Fibroblast of skin of abdomen (primary cell): ENCODE measurements around the gene SORCS2.

ENCODE experiments used
- DNase-seq: peaks from one replicate; pipeline ENCODE4 v3.0.0-alpha.2; 2013

The SORCS2 gene

GRCh38 chr4:7739918-7740865 is 547.9 kb downstream of the SORCS2 start:
- DNase-seq = no peak

DNA sequence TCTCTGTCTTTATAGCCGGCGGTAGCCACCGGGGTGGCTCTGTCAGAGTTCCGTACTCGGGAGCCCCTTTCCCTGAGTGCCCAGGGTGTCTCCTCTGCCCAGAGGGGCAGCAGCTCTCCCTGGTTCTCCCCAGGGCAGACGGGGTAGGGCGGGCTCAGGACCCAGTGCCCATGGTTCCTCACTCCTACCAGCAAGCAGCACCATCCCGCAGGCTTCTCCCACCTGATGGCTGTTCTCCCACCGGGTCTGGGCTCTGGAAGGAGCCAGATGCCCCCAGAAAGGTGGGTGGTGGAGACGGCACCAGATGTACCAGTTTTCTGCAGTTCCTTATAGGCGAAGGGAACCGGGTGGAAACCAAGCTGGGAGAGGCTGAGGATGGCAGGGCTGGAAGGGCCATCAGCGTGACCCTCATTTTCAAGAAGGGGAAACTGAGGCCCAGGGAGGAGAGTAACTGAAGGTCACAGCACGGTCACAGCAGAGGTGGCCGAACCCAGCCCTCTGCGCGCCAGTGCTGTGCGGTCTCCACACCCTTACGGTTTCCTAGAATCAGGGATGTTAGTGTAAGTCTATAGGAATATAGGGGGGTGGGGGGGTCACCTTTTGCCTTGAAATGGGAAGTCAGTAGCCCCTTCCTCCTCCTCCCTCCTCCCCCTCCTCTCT is 548.7 kb downstream of the SORCS2 start:
- DNase-seq = no peak

GRCh38 chr4:7741946-7742806 is 549.8 kb downstream of the SORCS2 start:
- DNase-seq = no peak

DNA sequence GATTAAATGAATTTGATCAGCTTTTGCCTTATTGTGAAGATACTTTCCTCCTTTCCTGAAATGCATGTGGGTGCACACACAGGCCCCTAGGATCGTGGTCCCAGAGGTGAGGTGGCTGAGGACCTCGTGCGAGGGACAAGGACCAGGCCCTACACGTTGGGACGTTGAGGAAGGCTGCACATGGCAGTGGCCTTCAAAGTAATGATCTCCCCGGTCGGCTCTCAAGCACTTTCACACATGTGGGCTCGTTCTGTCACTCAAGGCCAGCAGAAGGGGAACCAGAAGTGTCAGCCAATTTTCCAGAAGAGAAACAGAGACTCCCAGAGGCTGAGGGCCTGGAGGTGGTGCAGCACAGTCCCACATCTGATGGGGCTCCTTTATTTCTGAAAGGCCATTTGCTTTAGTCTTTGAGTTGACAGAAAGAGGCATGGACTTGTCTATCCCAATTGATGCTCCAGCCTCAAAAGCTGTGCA is 550.5 kb downstream of the SORCS2 start:
- no peak for DNase-seq

DNA sequence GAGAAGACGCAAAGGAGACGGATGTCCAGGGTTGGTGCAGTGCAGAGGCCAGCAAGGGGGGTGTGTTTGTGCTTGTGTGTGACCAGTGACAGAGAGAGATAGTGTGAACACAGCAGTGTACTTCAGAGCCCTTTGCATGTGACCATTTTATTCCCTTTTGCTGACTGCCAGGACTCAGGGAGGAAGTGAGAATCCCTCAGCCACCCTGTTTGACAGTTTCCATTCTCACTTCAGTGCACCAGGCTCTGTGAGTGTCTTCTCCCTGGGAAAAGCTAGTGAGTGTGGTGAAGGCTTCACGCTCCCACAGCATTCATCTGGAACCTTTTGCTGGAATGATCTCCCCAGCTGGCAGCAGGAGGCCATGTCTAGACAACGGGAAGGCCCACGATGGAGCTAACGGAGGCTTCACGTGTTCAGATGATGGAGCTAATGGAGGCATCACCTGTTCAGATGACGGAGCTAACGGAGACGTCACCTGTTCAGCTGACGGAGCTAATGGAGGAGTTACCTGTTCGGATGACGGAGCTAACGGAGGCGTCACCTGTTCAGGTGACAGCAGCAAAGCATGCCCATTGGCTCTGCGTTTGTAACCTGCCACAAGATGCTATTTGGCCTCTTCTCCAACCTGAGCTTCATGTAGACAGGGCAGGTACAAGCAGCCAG is 551.9 kb downstream of the SORCS2 start:
- DNase-seq = no peak

DNA sequence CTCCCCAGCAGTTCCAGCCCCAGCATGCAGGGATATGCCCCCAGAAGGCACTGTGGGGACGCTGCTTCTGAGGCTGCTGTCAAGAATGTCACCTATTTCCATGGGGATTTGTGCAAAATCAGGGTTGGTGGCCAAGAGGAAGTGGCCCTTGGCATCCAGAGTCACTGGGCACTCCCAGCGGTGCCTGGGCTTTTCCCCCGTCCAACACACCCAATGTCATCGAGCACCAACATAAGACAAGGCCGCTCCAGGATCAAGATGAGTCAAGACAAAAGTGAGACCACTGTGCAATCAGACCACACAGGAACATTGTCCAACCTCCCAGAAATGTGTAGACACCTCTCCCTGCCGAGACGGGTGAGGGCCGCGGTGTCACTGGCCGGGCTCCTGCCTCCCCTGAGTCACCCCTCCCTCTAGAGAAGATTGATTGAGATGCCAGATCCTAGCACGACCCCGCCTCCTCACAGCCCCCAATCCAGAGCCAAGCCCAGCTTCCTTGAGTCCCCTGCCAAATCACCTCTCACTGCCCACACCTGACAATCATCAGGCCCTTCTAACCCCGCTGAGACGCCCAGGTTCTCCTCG is 553.1 kb downstream of the SORCS2 start:
- no peak for DNase-seq

GRCh38 chr4:7746351-7747061 is 554.2 kb downstream of the SORCS2 start:
- DNase-seq = no peak

- DNase-seq = no peak
Measured at GRCh38 chr4:7747062-7747385, 554.7 kb downstream of the SORCS2 start.

DNA sequence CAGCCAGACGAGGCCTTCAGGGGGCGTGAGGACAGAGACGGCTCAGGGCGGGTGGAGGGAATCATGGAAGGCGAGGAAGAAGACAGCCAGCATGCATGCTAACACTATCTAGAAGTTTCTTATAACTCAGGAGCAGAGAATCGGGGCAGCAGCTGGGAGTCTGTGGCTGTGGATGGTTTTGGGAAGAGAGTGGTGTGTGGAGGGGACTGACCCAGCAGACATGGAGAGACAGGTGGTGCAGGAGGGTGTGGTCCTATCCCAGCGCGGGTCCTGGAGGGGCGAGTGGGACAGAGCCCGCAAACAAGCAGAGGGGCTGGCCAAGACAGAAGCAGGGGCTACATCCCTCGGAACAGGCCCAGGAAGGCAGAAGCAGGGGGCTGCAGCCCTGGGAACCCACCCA is 555.2 kb downstream of the SORCS2 start:
- no peak for DNase-seq

- DNase-seq = no peak
Measured at GRCh38 chr4:7750523-7750922, 558.2 kb downstream of the SORCS2 start.

- DNase-seq = no peak
Measured at GRCh38 chr4:7750972-7751371, 558.6 kb downstream of the SORCS2 start.

- DNase-seq = no peak
Measured at GRCh38 chr4:7752649-7753048, 560.3 kb downstream of the SORCS2 start.

DNA sequence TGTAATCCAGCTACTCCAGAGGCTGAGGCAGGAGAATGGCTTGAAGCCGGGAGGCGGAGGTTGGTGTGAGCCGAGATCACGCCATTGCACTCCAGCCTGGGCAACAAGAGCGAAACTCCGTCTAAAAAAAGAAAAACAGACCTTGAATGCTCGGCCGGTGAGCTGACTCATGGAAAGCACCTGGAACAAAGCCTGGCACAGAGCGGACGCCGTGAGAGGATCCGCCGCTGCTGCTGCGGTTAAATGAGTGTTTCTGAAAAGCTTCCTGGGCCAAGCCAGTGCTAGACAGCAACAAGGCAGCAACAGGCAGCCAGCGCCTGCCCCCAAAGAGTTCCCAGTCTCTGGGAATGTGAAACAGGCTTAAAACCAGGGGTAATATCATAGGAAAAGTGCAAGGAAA is 560.9 kb downstream of the SORCS2 start:
- no peak for DNase-seq

- DNase-seq = no peak
Measured at GRCh38 chr4:7753931-7754465, 561.7 kb downstream of the SORCS2 start.

- DNase-seq = no peak
Measured at GRCh38 chr4:7754565-7755262, 562.4 kb downstream of the SORCS2 start.

GRCh38 chr4:7755561-7755960 is 563.2 kb downstream of the SORCS2 start:
- no peak for DNase-seq

DNA sequence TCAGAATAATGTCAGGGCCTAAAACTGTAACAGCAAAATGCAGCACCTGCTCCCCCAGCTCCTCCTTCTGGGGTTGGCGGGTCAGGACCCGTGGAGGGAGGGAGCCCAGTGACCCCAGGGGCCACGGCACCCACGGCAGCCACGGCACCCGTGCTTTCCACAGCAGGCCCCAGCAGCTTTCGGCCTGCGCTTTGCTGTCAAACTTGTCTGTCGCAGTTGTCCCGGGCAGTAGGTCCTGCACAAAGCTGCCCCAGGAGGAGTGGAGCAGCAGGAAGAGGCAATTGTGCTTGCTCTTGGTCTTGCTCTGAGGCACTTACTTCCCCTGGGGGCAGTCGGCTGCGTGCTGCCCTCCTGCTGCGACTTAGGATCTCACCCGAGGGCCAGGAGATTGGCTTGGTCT is 563.7 kb downstream of the SORCS2 start:
- DNase-seq = no peak

DNA sequence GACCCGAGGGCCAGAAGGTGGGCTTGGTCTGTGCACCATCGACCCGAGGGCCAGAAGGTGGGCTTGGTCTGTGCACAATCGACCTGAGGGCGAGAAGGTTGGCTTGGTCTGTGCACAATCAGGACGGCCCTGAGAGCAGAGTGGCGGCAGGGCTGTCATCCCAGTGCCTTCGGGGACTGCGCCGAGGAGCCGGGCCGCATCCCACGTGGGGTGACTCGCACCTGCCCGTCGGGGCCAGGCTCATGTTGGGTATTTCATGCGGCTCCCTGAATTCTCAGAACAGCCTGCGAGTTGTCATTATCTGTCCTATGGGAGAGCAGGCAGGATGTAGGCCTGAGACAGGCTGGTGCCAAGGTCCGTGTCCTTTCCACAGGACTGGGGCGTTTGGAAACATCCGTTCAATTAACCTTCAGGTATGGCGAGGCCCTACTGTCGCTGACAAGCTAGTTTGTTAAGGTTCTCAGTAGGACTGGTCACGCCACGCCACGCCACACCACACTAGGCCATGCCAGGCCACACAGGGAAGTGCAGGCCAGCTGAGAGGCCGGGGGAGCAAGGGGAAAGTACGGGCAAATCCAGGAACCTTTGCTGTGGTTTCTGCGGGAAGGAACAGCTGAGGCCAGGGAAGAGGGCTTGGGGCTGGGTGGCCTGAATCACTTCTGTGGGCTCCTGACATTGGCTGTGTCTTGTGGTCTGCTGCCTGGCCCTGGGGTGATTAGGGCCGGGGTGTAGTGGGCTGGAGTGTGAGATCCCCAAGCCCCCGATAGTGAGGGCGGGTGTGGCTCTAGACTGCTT is 564.4 kb downstream of the SORCS2 start:
- DNase-seq = no peak
